Mucosa of gallbladder (tissue), 1 donor: ENCODE measurements around the gene SAMSN1. TPM values are rescaled to one million over a fixed set of nuclear protein-coding genes. Genes with fewer than 3 reads are reported as not detected.

Source experiments
- DNase-seq: peaks from one replicate; pipeline ENCODE4 v3.0.0-alpha.2; 2020; ENCODE audit warnings: low spot score
- total RNA-seq: library from RNA; stranded (reverse); gene quantifications from one replicate; pipeline ENCODE4 v1.2.1, GENCODE V29; 2021
- donor health status: DM: no; HTN: no; CAD: no.

SAMSN1 gene
- 8.8 TPM for total RNA-seq

DNA sequence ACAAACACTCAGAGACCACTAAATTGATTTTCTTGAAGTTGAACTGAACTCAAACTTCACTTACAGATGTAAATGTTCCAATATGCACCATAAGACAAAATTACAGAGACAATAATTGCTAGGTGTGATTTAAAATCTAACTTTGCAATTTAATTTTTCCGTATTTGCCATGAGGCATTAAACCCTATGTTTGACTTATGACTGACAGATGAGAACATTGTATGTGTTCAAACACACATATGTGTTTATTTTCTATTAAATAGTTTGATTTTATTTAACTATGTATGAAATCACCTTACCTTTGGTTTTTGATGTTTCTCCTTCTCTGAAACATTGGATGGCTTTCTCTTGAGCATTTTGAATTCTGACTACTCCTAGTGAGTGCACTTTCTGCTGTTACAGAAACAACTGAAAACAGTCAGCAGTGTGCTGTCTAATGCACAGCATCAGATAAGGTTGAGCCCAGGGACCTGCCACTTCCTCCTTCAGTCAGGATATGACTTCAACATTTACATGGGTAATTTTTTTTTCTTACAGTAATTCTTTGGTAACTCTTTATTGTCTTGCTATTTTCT lies at the start of gene SAMSN1:
Gene SAMSN1, minus strand, starts transcription at position 410 of the 575 bp plus-strand sequence. Its CDS starts 54 bp downstream, at position 356.
- DNase-seq: peak; percentile 43

DNA sequence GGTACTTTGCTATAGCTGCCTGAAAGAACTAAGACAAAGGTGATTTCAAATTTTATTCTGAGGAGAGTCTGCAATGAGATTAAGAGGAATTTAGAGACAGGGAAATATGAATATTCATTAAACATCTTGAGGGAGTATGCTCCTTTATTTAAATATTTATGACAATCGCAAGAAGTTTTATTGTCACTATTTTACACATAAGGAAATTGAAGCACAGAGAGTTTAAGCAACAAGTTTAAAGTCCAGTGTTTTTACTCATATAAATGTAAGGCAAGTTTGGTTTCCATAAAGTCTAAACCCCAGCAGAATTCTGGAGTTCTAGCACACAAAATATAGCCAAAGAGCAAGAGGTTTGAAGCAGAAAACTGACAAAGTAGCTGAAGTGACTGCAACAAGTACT lies 49.3 kb upstream of the SAMSN1 start:
- DNase-seq: no peak

DNA sequence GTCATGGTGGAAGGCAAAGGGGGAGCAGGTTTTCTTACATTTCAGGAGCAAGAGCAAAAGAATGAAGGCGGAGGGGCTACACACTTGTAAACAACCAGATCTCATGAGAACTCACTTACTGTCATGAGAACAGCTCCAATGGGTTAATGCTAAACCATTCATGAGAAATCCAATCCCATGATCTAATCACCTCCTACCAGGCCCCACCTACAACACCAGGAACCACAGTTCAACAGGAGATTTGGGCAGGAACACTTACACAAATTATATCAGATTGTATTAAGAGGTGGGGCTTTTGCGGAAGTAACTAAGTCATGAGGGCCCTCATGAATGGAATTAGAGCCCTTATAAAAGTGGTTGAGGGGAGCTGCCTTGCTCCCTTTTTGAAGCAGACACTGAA lies 48.9 kb upstream of the SAMSN1 start:
- no peak for DNase-seq

DNA sequence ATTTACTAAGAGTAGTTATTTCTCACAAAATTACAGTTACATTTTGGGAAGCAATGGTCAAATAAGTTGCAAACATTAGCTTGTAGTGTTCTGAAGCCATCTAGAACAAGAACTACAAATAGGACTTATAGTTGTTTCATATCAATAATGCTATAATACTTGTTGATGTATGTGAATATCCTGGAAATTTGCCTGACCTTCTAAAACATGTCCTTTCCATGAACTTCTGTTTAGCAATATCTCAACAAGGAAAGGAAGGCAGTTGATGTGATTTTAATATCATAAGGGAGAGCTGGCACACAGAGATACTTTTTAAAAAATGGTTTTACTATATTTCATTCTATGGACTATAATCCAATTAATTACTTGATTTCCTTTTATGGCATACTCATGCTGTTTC lies 47.1 kb upstream of the SAMSN1 start:
- DNase-seq: no peak

DNA sequence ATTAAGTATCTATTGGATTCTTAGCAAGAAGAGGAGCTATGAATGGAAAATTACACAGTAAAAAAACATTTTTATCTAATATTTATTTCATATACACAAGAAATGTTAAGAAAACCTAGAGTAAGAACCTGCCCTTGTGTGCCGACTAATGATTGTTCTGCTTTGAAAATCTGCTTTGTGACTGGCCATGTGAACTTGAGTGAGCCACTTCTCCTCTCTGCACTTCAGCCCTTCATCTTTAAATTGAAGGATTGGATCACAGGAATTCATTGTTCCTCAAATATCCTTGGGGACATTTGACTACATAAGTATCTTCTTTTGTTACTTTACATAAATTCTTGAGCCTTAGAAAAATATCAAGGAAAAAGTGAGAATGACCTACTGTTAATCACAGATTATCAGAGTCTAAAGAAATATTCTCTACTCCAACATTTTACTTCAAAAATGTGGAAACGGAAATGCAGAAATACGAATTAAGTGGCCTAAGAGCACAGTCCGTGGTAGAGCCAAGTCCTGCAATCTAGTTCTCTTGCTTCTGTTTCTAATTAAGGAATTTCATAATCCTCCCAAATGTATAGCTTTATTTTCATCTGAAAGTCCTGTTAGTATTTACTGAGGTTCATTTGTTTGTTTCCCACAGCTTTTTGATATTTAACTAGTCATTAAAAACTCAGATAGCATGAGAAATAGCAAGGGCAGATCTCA lies 46.3 kb upstream of the SAMSN1 start:
- DNase-seq: no peak

DNA sequence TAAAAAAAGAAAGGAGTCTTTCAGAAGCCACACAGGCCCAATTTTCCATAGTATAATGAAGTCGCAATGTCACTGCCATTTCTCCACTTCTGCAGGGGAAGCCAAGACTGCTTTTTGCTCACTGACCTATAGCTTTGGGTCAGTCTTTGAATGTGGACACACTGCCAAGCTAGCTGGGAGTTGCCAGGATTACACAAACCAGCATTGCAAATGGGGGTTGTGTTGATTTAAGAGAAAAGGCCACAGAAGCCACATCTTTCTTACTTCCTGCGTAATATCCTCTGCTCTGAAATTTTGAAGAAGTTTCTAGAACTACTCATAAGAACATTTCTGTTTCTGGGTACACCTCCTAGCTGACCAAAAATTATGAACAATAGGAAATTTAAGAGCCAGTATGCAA lies 45.8 kb upstream of the SAMSN1 start:
- DNase-seq: peak; percentile 53

DNA sequence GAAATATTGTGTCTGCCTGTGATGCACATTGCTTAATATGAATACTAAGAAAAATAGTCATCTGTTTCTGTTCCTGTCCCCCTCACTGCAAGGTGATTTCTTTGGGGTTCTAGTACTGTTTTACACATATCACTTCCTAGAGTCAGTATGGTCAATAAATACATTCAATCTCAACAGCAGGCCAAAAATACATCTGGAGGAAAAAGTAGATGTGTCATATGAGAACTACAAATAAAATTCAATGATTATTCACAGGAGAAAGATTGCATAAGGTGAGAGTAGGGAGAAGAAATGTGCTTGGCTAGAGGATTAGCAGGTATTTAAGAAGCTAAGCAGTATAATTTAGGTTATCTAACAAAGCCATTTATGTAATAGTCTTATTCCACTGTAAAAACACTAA lies 45.3 kb upstream of the SAMSN1 start:
- DNase-seq: no peak

- DNase-seq: no peak
Observed at GRCh38 chr21:14589855-14590563, 43.9 kb upstream of the SAMSN1 start.

GRCh38 chr21:14587266-14587665 lies 41.2 kb upstream of the SAMSN1 start:
- no peak for DNase-seq

DNA sequence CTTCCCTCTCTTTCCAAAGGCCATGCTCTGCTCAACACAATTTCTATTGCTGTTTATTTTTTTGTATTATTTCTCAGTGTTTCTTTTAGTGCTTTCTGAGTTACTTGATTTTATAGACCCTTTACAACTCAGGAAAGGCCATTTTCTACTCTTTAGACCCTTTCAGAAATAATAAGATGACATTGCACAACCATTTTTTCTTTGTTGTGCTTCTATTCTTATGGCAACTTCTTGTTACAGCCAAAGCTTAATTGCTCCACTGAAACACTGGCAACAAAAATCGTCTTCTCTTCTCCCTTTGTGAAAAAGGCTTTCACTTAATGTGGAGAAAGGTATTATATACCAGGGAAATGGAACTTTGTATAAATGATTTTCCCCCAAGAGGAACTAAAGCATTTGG lies 39.0 kb upstream of the SAMSN1 start:
- no peak for DNase-seq

DNA sequence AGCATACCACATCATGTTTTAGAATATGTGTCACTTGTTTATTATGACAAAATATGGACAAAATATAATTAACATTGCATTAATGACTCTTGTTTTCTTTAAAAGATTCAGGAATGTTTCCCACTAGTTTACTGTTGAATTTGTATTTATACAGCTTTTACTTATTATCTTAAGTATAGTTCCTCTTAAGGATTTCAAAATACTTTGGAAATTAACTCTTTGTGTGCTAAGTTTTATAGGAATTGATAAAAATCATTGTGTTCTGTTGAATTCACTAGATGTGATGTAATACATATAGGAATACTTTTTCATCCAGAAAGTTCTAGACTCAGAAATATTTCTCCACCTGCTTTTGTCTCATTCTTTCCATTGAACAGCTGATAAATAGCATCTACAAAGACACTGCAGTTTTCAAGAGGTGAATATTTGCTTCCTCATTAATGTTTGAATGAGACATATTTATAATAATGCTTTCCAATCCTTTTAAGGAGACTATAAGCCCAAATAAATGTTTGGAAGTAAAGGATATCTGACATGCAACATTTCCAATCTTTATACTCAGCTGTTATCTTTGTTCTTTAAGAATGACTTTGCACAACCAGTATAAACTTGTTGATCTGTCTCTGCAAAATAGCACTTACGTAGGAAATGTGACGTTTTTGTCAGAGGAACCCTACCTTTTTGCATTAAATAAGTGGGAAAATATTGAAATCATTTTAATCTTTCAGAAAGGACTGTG lies 38.4 kb upstream of the SAMSN1 start:
- DNase-seq: no peak

GRCh38 chr21:14583629-14584255 lies 37.6 kb upstream of the SAMSN1 start:
- no peak for DNase-seq

- no peak for DNase-seq
Observed at GRCh38 chr21:14582934-14583628, 37.0 kb upstream of the SAMSN1 start.

DNA sequence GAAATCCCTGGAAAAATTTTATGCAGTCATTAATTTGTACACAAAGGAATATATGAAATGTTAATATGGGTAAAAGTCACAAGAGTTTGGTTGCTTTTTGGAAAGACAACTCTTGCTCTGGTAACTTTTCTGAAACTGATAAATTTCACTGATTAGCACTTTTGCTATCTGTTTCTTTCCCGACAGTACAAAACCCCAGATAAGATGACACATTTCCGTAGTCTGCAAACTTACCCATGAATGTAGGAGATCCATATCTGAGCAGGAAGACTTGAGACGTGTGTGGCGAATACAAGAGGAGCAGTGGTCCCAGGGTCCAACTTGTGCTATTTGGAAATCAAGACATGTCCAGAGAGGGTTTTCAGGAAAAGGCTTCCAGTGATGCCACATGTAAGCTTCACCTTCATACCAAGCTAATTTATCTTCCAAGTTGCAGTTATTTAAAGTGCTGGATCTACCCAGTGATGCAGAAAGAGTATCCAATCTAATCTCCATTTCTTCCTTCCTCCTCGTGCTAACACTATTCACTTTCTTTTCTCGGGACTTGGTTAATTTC lies 35.9 kb upstream of the SAMSN1 start:
- DNase-seq: no peak

GRCh38 chr21:14573244-14573643 lies 27.1 kb upstream of the SAMSN1 start:
- no peak for DNase-seq

- DNase-seq: no peak
Observed at GRCh38 chr21:14572204-14572780, 26.2 kb upstream of the SAMSN1 start.

DNA sequence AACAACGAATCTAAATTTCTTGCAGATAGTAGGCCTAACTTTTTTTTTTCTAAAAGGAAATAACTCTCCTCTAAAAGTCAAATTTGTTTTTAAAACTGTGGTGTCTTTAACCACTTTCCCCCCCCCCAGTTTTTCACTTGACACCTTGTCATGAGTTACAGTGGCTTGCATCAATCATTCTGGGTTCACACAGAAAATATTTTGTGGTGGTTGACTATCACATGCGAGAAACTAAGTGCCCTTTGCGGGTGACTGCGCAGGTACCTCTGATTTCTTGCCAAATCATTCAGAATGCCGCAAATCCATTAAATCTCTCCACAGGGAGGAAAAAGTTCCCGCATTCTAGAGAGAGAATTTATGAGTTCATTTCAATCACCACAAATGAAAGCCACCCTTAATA lies 23.8 kb upstream of the SAMSN1 start:
- DNase-seq: no peak

GRCh38 chr21:14569026-14569621 lies 23.0 kb upstream of the SAMSN1 start:
- no peak for DNase-seq

DNA sequence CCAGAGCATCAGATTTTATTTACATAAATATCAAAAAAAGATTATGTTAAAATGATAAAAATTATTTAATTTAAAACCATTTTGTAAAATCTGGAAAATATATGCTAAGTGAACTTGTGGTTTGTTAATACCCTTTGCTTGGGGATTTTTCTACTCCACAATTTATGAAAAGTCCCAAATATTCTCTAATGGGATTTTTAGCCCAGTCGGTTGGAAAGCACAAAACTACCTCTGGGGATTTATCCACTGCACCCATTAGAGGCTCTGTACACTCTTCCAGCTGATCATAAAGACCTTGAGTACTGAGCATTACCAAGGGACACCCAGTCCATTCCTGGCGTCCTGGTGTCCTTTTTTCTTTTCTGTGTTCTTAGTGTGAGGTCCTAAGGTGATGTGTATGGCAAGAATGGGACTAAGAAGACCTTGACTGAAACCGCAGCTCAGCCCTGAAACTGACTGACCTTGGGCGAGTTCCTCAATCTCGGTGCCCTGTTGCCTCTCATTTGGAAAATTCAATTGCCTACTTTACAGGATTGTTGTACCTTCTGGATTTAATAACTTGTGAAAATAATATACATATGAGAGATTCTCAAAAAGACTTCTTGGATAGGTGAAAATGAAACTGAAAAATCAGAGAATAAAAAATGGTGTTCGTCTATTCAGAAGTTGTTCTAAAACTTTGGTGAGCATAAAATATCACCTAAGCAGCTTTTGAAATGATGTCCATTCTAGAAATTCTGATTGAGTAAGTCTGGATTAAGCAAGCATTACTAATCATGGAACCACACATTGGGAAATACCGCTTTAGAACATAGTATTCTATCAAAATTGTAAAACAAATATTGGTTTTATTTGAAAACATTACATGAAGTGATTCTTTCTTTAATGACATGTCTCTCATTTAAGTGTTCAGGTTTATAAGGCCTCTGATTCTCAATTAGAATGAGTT lies 21.5 kb upstream of the SAMSN1 start:
- DNase-seq: no peak
